SHP77 (cell line): ENCODE measurements around the gene ENPP3.

ENCODE experiments used
- DNase-seq, 2 experiments: peaks; one replicate each; lab custom pipeline; 2025; lab: John Stamatoyannopoulos, UW

ENPP3 gene

DNA sequence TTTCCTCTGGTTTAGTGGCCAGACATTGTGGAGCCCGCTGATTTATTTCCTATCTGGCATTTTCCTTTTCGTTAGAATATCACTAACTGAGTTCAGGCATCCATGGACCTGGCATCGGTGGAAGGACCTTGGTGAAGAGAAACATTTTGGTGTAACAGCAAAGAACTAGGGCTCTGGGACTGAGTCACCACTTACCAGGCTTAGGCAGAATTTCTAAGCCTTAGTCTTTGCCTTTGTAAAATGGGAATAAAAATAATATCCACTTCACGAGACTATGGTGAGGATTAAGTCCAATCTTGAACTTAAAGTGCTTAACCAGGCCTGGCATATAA, 128.7 kb downstream of the ENPP3 start:
- no peak for DNase-seq

- no peak for DNase-seq
Measured at GRCh38 chr6:131766631-131767030, 129.5 kb downstream of the ENPP3 start.

- no peak for DNase-seq
Measured at GRCh38 chr6:131768964-131769363, 131.9 kb downstream of the ENPP3 start.

- no peak for DNase-seq
Measured at GRCh38 chr6:131769385-131770141, 132.5 kb downstream of the ENPP3 start.

DNA sequence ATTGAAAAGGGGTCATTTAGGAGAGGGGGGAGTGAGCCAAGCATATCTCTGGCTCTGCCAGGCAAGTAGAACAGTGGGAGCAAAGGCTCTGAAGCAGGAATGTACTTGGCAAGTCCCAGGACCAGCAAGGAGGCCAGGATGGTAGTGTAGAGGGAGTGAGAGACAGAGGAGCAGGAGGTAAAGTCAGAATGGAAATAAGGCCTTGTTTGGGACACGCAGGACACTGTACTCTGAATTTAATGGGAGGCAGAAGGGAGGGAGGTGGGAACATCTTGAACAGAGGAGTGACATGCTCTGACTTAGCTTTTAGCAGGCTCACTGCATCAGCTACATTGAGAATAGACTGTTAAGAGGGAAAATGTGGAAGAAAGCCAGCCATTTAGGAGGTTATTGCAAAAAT, 133.7 kb downstream of the ENPP3 start:
- no peak for DNase-seq

GRCh38 chr6:131773284-131773950, 136.3 kb downstream of the ENPP3 start:
- DNase-seq = no peak

GRCh38 chr6:131775886-131776285, 138.8 kb downstream of the ENPP3 start:
- no peak for DNase-seq

DNA sequence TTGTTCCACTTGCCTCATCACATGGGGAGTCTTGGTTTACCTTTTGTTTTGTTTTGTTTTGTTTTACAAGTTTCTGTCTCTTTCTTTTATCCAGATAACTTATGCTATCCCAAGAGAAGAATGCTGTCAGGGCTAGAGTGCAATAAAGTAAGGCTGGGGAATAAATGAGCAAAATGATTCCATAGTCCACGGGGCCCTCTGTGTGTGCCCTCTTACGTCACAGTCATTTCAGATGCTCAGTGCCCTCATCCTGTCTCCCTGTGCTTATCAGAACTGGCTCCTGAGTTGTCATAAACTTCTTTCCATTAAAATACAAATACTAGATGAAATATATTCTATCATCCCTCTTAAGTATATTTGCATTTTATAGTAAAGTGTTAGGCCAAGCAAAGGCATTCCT, 139.9 kb downstream of the ENPP3 start:
- DNase-seq = no peak

- DNase-seq = no peak
Measured at GRCh38 chr6:131778169-131778568, 141.1 kb downstream of the ENPP3 start.

GRCh38 chr6:131779304-131779703, 142.2 kb downstream of the ENPP3 start:
- no peak for DNase-seq

GRCh38 chr6:131780600-131780999, 143.5 kb downstream of the ENPP3 start:
- no peak for DNase-seq

GRCh38 chr6:131781687-131782086, 144.6 kb downstream of the ENPP3 start:
- no peak for DNase-seq

- no peak for DNase-seq
Measured at GRCh38 chr6:131782764-131783163, 145.7 kb downstream of the ENPP3 start.

DNA sequence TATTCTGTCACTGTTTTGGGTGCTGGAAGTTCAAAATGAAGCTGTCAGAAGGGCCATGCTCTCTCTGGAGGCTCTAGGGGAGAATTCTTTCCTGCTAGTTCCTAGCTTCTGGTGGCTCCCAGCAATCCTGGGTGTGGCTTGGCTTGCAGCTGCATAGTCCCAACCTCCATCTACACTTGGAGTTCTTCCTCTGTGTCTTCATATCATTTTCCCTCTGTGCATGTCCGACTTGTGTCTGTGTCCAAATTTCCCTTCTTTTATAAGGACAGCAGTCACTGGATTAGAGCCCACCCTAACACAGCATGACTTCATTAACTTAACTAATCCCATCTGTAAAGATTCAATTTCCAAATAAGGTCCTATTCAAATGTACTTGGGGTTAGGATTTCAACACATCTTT, 147.5 kb downstream of the ENPP3 start:
- DNase-seq = no peak

GRCh38 chr6:131787079-131787478, 150.0 kb downstream of the ENPP3 start:
- no peak for DNase-seq

GRCh38 chr6:131787766-131788712, 150.9 kb downstream of the ENPP3 start:
- DNase-seq = no peak

GRCh38 chr6:131789219-131789618, 152.1 kb downstream of the ENPP3 start:
- no peak for DNase-seq

DNA sequence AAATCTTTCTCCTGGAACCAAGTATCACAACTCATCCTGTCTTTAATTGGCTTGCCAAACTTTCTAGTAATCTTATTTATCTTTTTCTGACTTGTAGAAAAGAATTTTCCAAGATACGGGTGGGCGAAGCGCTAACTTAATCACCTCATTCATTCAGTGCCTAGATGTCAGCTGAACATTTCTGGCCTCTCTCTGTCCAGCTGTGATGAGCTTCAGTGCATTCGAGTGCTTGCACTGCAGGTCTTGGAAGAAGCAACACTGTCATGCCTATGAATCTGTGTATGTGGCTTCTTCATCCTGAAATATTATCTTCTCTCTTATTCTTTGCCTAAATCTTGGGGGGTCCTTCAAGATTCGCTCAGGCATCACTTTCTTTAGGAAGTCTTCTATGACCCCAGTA, 154.4 kb downstream of the ENPP3 start:
- DNase-seq = no peak

- no peak for DNase-seq
Measured at GRCh38 chr6:131792091-131792496, 155.0 kb downstream of the ENPP3 start.

DNA sequence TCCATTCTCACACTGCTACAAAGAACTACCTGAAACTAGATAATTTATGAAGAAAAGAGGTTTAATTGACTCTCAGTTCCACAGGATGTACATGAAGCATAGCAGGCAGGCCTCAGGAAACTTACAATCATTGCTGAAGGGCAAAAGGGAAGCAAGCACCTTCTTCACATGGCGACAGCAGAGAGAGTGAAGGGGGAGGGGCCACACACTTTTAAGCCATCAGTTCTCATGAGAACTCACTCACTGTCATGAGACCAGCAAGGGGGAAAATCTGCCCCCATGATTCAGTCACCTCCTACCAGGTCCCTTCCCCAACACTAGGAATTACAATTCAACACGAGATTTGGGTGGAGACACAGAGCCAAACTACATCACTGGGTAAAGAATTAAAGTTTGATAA, 158.3 kb downstream of the ENPP3 start:
- DNase-seq = no peak
